Glutamatergic neuron (in vitro differentiated cells): ENCODE measurements around the gene CBX2. TPM values are rescaled to one million over a fixed set of nuclear protein-coding genes. Genes with fewer than 3 reads are reported as not detected.

Source experiments
- DNase-seq: peaks from one replicate; pipeline ENCODE4 v3.0.0; 2022
- H3K27ac Mint-ChIP-seq: one replicate; pipeline ENCODE4 v1.8.0; 2020; ENCODE audit warnings: mild to moderate bottlenecking, mixed read lengths, inconsistent platforms; ENCODE audit not compliant: unreplicated experiment
- H3K27me3 Mint-ChIP-seq: one replicate; pipeline ENCODE4 v1.8.0; 2020; ENCODE audit warnings: mild to moderate bottlenecking, moderate library complexity, mixed read lengths, inconsistent platforms; ENCODE audit not compliant: unreplicated experiment
- H3K36me3 Mint-ChIP-seq: one replicate; pipeline ENCODE4 v1.8.0; 2020; ENCODE audit warnings: mild to moderate bottlenecking, mixed read lengths, inconsistent platforms; ENCODE audit not compliant: unreplicated experiment
- H3K4me1 Mint-ChIP-seq: one replicate; pipeline ENCODE4 v1.8.0; 2020; ENCODE audit warnings: mild to moderate bottlenecking, low read depth, mixed read lengths, inconsistent platforms; ENCODE audit not compliant: unreplicated experiment
- H3K4me3 Mint-ChIP-seq: one replicate; pipeline ENCODE4 v1.8.0; 2020; ENCODE audit warnings: mild to moderate bottlenecking, mixed read lengths, inconsistent platforms; ENCODE audit not compliant: unreplicated experiment
- H3K9me3 Mint-ChIP-seq: one replicate; pipeline ENCODE4 v1.8.0; 2020; ENCODE audit warnings: mild to moderate bottlenecking, moderate library complexity, mixed read lengths, inconsistent platforms; ENCODE audit not compliant: unreplicated experiment
- total RNA-seq: library from RNA; stranded (reverse); fragmentation: NEBNext Ultra II Directional; extraction: Animal tissue kit (Norgen Biotek cat#: 25700); gene quantifications from one replicate; pipeline ENCODE4 v1.2.1, GENCODE V29; 2021; ENCODE audit not compliant: unreplicated experiment
- TF ChIP-seq, protein P1 (sequence below): fragments of 200-600 bp; sonication (generic); IDR thresholded peaks from one replicate; pipeline ENCODE4 v1.5.0; 2021; ENCODE audit not compliant: partially characterized antibody, unreplicated experiment

The CBX2 gene
- total RNA-seq, 1 donor from 2014 or later: 78.8 TPM

DNA sequence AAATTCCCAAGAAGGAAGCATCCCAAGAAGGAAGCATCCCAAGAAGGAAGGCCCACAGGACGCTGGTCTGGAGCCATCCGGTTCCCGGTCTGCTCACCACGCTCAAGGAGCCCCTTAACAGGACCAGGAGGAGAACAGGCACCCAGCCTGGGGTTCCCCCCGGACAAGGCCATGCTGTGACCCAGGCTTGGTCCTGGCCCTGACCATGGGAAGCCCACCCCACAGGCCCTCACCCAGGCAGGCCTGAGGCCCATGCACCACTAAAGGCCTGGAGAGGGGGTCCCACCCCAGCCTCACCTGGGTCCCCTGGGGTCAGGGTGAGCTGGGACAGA lies 47.5 kb upstream of the CBX2 start:
- no peak for DNase-seq
- H3K27ac Mint-ChIP-seq: no peak overlapping the region
- H3K4me1 Mint-ChIP-seq: no peaks in the 10 kb centered on the region
- no peaks in the 10 kb centered on the region for H3K36me3 Mint-ChIP-seq
- H3K27me3 Mint-ChIP-seq: peaks cover 5% of the 10 kb centered on the region
- H3K4me3 Mint-ChIP-seq: no peak overlapping the region
- H3K9me3 Mint-ChIP-seq: peaks cover 5% of the 10 kb centered on the region
- TF ChIP-seq, protein P1, sequence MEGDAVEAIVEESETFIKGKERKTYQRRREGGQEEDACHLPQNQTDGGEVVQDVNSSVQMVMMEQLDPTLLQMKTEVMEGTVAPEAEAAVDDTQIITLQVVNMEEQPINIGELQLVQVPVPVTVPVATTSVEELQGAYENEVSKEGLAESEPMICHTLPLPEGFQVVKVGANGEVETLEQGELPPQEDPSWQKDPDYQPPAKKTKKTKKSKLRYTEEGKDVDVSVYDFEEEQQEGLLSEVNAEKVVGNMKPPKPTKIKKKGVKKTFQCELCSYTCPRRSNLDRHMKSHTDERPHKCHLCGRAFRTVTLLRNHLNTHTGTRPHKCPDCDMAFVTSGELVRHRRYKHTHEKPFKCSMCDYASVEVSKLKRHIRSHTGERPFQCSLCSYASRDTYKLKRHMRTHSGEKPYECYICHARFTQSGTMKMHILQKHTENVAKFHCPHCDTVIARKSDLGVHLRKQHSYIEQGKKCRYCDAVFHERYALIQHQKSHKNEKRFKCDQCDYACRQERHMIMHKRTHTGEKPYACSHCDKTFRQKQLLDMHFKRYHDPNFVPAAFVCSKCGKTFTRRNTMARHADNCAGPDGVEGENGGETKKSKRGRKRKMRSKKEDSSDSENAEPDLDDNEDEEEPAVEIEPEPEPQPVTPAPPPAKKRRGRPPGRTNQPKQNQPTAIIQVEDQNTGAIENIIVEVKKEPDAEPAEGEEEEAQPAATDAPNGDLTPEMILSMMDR: no peak

DNA sequence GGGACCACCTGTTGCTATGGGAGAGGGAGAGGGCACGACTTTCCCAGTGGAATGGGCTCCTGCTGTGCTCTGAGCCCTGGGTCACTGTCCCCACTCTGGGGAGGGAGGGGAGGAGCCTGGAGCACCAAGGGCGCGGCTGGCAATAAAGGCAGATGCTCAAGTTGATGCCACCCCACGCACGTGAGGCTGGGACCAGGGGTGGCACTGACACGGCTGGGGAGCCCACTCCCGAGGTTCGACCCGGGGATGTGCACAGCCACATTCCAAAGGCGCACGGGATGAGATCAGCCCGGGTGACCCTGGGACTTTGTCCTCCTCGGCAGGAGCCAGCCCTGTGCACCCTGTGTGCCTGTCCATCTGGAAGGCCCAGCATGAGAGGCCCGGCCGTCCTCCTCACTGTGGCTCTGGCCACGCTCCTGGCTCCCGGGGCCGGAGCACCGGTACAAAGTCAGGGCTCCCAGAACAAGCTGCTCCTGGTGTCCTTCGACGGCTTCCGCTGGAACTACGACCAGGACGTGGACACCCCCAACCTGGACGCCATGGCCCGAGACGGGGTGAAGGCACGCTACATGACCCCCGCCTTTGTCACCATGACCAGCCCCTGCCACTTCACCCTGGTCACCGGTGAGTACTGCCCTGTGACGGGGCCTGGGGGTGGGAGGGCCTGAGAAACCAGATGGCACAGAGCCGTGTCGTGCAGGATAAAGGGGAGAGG lies 47.0 kb upstream of the CBX2 start, which contains the start of gene ENPP7:
TSS of gene ENPP7 (plus strand) at position 175 of the 715 bp plus-strand sequence. CDS start at position 372, 197 bp downstream.
- Mint-ChIP-seq H3K27ac (no peak within 1 kb of the TSS), H3K27me3 (peaks cover 5% of the 10 kb centered on the region), H3K4me1 (no peaks in the 10 kb centered on the region), H3K4me3 (no peak within 1 kb of the TSS), H3K9me3 (peaks cover 5% of the 10 kb centered on the region), H3K36me3 (no peaks in the 10 kb centered on the region)
- no peak for DNase-seq
- TF ChIP-seq, protein P1: no peak

DNA sequence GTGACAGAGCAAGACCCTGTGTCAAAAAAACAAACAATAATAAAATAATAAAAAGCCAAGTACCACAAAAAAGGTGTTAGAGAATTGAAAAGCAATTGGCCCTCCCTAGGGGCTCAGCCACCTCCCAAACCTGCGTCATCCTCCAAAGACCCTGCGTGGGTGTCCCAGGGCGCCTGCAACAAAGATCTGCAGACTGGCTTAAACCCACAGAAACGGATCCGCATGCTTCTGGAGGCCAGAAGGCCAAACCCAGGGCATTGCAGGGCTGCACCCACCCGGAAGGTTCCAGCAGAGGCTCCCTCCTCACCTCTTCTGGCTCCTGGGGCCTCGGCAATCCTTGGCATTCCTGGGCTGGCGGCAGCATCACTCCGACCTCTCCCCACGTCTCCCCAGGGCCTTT lies 45.7 kb upstream of the CBX2 start:
- no peak overlapping the region for H3K27ac Mint-ChIP-seq
- peaks cover 8% of the 10 kb centered on the region for H3K9me3 Mint-ChIP-seq
- H3K4me1 Mint-ChIP-seq: no peaks in the 10 kb centered on the region
- peaks cover 5% of the 10 kb centered on the region for H3K27me3 Mint-ChIP-seq
- H3K4me3 Mint-ChIP-seq: no peak overlapping the region
- no peak for DNase-seq
- TF ChIP-seq, protein P1: no peak
- no peaks in the 10 kb centered on the region for H3K36me3 Mint-ChIP-seq

DNA sequence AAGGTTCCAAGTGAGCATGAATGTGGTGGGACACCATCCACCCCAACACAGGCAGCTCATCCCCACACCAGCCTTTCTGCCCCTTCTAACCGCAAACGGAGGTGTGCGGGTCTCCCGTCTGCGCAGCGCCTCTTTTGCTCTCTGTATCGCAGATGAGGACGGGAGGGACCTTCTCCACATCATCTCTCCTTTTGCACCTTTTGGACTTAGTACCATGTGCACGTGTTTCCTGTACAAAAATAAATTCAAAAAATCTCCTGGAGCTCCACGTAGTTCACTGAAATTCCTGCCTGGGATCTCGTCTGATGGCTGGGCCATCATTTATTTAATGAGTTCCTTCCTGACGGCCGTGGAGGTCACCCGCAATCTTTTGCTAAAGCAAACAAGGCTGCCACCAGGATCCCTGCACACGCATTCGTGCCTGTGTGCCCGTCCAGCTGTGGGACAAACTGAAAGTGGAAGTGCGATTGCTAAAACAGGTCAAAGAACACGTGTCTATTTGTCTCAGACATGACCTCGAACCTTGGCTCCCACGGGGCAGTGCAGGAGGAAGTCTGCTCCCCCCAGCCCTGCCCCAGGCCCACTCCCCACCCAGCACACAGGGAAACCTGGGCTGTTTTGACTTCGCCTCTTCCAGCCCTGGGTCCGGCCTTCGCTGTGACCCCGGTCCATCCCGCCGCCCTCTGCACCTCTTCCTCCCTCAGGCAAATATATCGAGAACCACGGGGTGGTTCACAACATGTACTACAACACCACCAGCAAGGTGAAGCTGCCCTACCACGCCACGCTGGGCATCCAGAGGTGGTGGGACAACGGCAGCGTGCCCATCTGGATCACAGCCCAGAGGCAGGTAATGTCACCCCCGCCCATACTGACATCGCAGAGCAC lies 44.9 kb upstream of the CBX2 start:
- TF ChIP-seq, protein P1: no peak
- no peak overlapping the region for H3K27ac Mint-ChIP-seq

DNA sequence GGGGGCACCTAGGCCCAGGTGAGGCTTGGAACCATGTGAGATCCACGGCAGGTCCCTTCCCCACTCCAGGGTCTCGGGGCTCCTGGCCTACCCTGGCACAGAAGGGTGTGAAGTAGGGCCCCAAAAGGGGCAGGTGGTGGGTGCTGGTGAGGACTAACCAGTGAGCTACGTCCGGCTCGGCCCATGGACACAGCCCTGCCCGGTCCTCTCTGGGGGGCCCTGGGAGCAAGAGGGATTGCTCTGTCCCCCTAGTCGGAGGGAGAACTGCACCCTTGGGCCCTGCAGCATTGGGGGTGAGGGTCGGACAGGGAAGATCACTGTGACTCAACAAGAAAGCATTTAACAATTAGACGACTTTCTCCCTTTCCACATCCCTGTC lies 44.3 kb upstream of the CBX2 start:
- H3K4me1 Mint-ChIP-seq: no peaks in the 10 kb centered on the region
- DNase-seq: no peak
- H3K9me3 Mint-ChIP-seq: peaks cover 6% of the 10 kb centered on the region
- peaks cover 5% of the 10 kb centered on the region for H3K27me3 Mint-ChIP-seq
- H3K4me3 Mint-ChIP-seq: no peak overlapping the region
- H3K36me3 Mint-ChIP-seq: no peaks in the 10 kb centered on the region
- H3K27ac Mint-ChIP-seq: no peak overlapping the region
- TF ChIP-seq, protein P1: no peak

More for the DNA sequence above, 44.9 kb upstream of the CBX2 start:
- Mint-ChIP-seq H3K27me3 (peaks cover 5% of the 10 kb centered on the region), H3K4me1 (no peaks in the 10 kb centered on the region), H3K4me3 (no peak overlapping the region), H3K36me3 (no peaks in the 10 kb centered on the region), H3K9me3 (peaks cover 6% of the 10 kb centered on the region)
- no peak for DNase-seq
